Keratinocyte (primary cell): ENCODE data around the gene MARCHF3. TPM values are rescaled to one million over a fixed set of nuclear protein-coding genes. Genes with fewer than 3 reads are reported as not detected.

Source experiments
- DNase-seq: peaks from one replicate; pipeline ENCODE4 v3.0.0-alpha.2; 2011; ENCODE audit warnings: low read depth, missing footprints, low spot score
- FAIRE-seq: peaks from 2 replicates; lab custom pipeline; 2011; peaks lifted over from hg19 to GRCh38; lab: Jason Lieb, UNC
- H2AFZ ChIP-seq: 2 replicates; pipeline ENCODE4 v1.6.0; 2012; ENCODE audit warnings: low read length, control low read depth, inconsistent platforms; ENCODE audit not compliant: control insufficient read depth
- H3K27ac ChIP-seq: 2 replicates; pipeline ENCODE4 v1.5.1; 2011; ENCODE audit warnings: low read length; ENCODE audit not compliant: control insufficient read depth, insufficient read depth
- H3K27me3 ChIP-seq: 3 replicates; pipeline ENCODE4 v1.6.0; 2011; ENCODE audit warnings: low read length; ENCODE audit not compliant: control insufficient read depth, insufficient read depth; ENCODE audit errors: extremely low read depth
- H3K36me3 ChIP-seq, 2 experiments: 2 replicates in 1 of 2; 3 replicates in 1 of 2; pipeline ENCODE4 v1.5.1; 2011; ENCODE audit warnings: low read length in 2 of 2, mild to moderate bottlenecking in 1 of 2; ENCODE audit not compliant: control insufficient read depth in 2 of 2, insufficient read depth in 2 of 2; ENCODE audit errors: extremely low read depth in 1 of 2
- H3K4me1 ChIP-seq: 3 replicates; pipeline ENCODE4 v1.5.1; 2011; ENCODE audit warnings: low read length; ENCODE audit not compliant: control insufficient read depth, insufficient read depth; ENCODE audit errors: extremely low read depth
- H3K4me2 ChIP-seq: 3 replicates; pipeline ENCODE4 v1.6.0; 2011; ENCODE audit warnings: low read depth, low read length; ENCODE audit not compliant: control insufficient read depth, insufficient read depth; ENCODE audit errors: extremely low read depth
- H3K4me3 ChIP-seq, 3 experiments: fragments of 200-600 bp in 1 of 3; sonication (generic) in 1 of 3; 2 replicates in 2 of 3; 3 replicates in 1 of 3; pipeline ENCODE4 v1.5.1; 2011 to 2016; ENCODE audit warnings: low read length in 3 of 3, mild to moderate bottlenecking in 3 of 3, control low read depth in 2 of 3, inconsistent platforms in 1 of 3, low read depth in 1 of 3, mixed read lengths in 1 of 3, mixed run types in 1 of 3, moderate library complexity in 1 of 3; ENCODE audit not compliant: control insufficient read depth in 2 of 3, insufficient read depth in 2 of 3; ENCODE audit errors: extremely low read depth in 1 of 3
- H3K79me2 ChIP-seq: 2 replicates; pipeline ENCODE4 v1.6.0; 2012; ENCODE audit warnings: low read length; ENCODE audit not compliant: control insufficient read depth, insufficient read depth
- H3K9ac ChIP-seq: 3 replicates; pipeline ENCODE4 v1.6.0; 2011; ENCODE audit warnings: low read length; ENCODE audit not compliant: control insufficient read depth, insufficient read depth; ENCODE audit errors: extremely low read depth
- H3K9me1 ChIP-seq: 3 replicates; pipeline ENCODE4 v1.6.0; 2011; ENCODE audit warnings: low read length; ENCODE audit not compliant: control insufficient read depth, insufficient read depth; ENCODE audit errors: extremely low read depth
- H3K9me3 ChIP-seq: 2 replicates; pipeline ENCODE4 v1.5.1; 2012; ENCODE audit warnings: low read depth, low read length; ENCODE audit not compliant: control insufficient read depth
- H4K20me1 ChIP-seq: 3 replicates; pipeline ENCODE4 v1.6.0; 2011; ENCODE audit warnings: low read length; ENCODE audit not compliant: control insufficient read depth, insufficient read depth; ENCODE audit errors: extremely low read depth
- CTCF ChIP-seq, 3 experiments: IDR thresholded peaks in 1 of 3; conservative IDR thresholded peaks in 1 of 3; optimal IDR thresholded peaks in 1 of 3; 2 replicates in 2 of 3; 3 replicates in 1 of 3; pipeline versions ENCODE3 to v1.5.1; 2011; ENCODE audit warnings: low read length in 3 of 3, mild to moderate bottlenecking in 3 of 3, moderate library complexity in 2 of 3, control low read depth in 1 of 3, inconsistent platforms in 1 of 3; ENCODE audit not compliant: insufficient read depth in 2 of 3; ENCODE audit errors: extremely low read depth in 1 of 3
- EZH2 ChIP-seq: IDR thresholded peaks from one replicate; pipeline ENCODE4 v1.6.1; 2012; ENCODE audit warnings: inconsistent platforms, mild to moderate bottlenecking, low read length, moderate library complexity
- dilution Hi-C: fragments of 300-500 bp; cut with MboI; formaldehyde crosslinking; loops from one replicate; pipeline ENCODE4 v1.7.0; 2020; ENCODE audit warnings: low sequenced_read_pairs; ENCODE audit not compliant: extremely low pct_ligation_motif_present
- polyA plus RNA-seq, 5 experiments: library from polyadenylated mRNA; depleted of rRNA in 3 of 5; stranded (reverse) in 3 of 5; stranded (forward) in 1 of 5; unstranded in 1 of 5; fragments of >200 nt; gene quantifications; 1 replicate in 1 of 5; 2 replicates in 3 of 5; 3 replicates in 1 of 5; pipeline versions ENCODE4 v1.2.1 to v1.2.3, GENCODE V29; 2011 to 2012; ENCODE audit warnings: missing spikeins in 2 of 5, low read depth in 1 of 5, low replicate concordance in 1 of 5

MARCHF3 gene
- polyA plus RNA-seq, 1 donor (not counting 4 experiments of a cell fraction or from before 2014, with no cell fraction given): 0.45 TPM

- Histone ChIP-seq H3K9me1 (no peaks in the 10 kb centered on the region), H3K9me3 (no peaks in the 10 kb centered on the region), H3K4me1 (peaks cover 11% of the 10 kb centered on the region), H3K4me2 (no peak overlapping the region), H3K36me3 (no peaks in the 10 kb centered on the region), H3K79me2 (no peaks in the 10 kb centered on the region), H4K20me1 (no peaks in the 10 kb centered on the region), H3K9ac (no peak overlapping the region), H3K4me3 (no peak overlapping the region), H3K27me3 (no peaks in the 10 kb centered on the region), H2AFZ (no peak overlapping the region), H3K27ac (no peak overlapping the region)
- no peak for TF ChIP-seq EZH2
- TF ChIP-seq CTCF (optimal IDR thresholded peaks at IDR 0.05 in 1 of 3, IDR thresholded peaks at IDR 0.05 in 1 of 3, conservative IDR thresholded peaks at IDR 0.05 in 1 of 3; ENCODE audit: extremely low read depth in 1 of 3, insufficient read depth in 2 of 3, low read length in 3 of 3): no peak
- dilution Hi-C loops: no loop called here
- no peak for DNase-seq
- no peak for FAIRE-seq
Observed at GRCh38 chr5:126883564-126884245, 146.7 kb downstream of the MARCHF3 start.

- H3K79me2 ChIP-seq: no peaks in the 10 kb centered on the region
- H4K20me1 ChIP-seq: no peaks in the 10 kb centered on the region
- no peak overlapping the region for H3K27ac ChIP-seq
- DNase-seq: no peak
- H3K36me3 ChIP-seq: no peaks in the 10 kb centered on the region
- no peaks in the 10 kb centered on the region for H3K9me1 ChIP-seq
- no peak for TF ChIP-seq CTCF (optimal IDR thresholded peaks at IDR 0.05 in 1 of 3, IDR thresholded peaks at IDR 0.05 in 1 of 3, conservative IDR thresholded peaks at IDR 0.05 in 1 of 3; ENCODE audit: extremely low read depth in 1 of 3, insufficient read depth in 2 of 3, low read length in 3 of 3)
- TF ChIP-seq EZH2: no peak
- H3K4me3 ChIP-seq: no peak overlapping the region
- peaks cover 11% of the 10 kb centered on the region for H3K4me1 ChIP-seq
- dilution Hi-C loops: no loop called here
- no peaks in the 10 kb centered on the region for H3K9me3 ChIP-seq
- H3K27me3 ChIP-seq: no peaks in the 10 kb centered on the region
- H3K4me2 ChIP-seq: no peak overlapping the region
- no peak overlapping the region for H2AFZ ChIP-seq
- no peak for FAIRE-seq
- no peak overlapping the region for H3K9ac ChIP-seq
Observed at GRCh38 chr5:126881821-126882600, 148.3 kb downstream of the MARCHF3 start.
